Nephron (organoid): Measurements from ENCODE around the gene POU2F2.

Source experiments
- H3K27ac Mint-ChIP-seq, 3 experiments: 2 replicates each; pipeline ENCODE4 v1.8.0; 2020; ENCODE audit warnings: mixed read lengths in 3 of 3, mild to moderate bottlenecking in 2 of 3, moderate library complexity in 1 of 3
- H3K27me3 Mint-ChIP-seq: 2 replicates; pipeline ENCODE4 v1.8.0; 2021; ENCODE audit warnings: low read depth, mild to moderate bottlenecking, moderate library complexity, mixed read lengths
- H3K36me3 Mint-ChIP-seq: 2 replicates; pipeline ENCODE4 v1.8.0; 2020; ENCODE audit warnings: low read depth, mixed read lengths
- H3K4me1 Mint-ChIP-seq: 2 replicates; pipeline ENCODE4 v1.8.0; 2020; ENCODE audit warnings: mixed read lengths
- H3K4me3 Mint-ChIP-seq, 3 experiments: 2 replicates each; pipeline ENCODE4 v1.8.0; 2020; ENCODE audit warnings: mild to moderate bottlenecking in 3 of 3, mixed read lengths in 3 of 3, moderate library complexity in 2 of 3
- H3K9me3 Mint-ChIP-seq: 2 replicates; pipeline ENCODE4 v1.8.0; 2020; ENCODE audit warnings: mixed read lengths
- CTCF ChIP-seq, 3 experiments: fragments of 200-600 bp; sonication (generic); IDR thresholded peaks; one replicate each; pipeline ENCODE4 v1.5.0; 2021; ENCODE audit warnings: antibody characterized with exemption in 3 of 3; ENCODE audit not compliant: unreplicated experiment in 3 of 3

The POU2F2 gene

GRCh38 chr19:42062381-42062780, 69.9 kb downstream of the POU2F2 start:
- H3K4me3 Mint-ChIP-seq, result no peak overlapping the region
- no peak overlapping the region for H3K27ac Mint-ChIP-seq
- H3K27me3 Mint-ChIP-seq, result no peaks in the 10 kb centered on the region
- peaks cover 13% of the 10 kb centered on the region for H3K36me3 Mint-ChIP-seq
- no peak for TF ChIP-seq CTCF (IDR thresholded peaks at IDR 0.05; ENCODE audit: unreplicated experiment in 3 of 3)
- no peaks in the 10 kb centered on the region for H3K4me1 Mint-ChIP-seq
- no peaks in the 10 kb centered on the region for H3K9me3 Mint-ChIP-seq

- TF ChIP-seq CTCF (IDR thresholded peaks at IDR 0.05; ENCODE audit: unreplicated experiment in 3 of 3), result no peak
- Mint-ChIP-seq H3K4me1 (no peaks in the 10 kb centered on the region), H3K9me3 (no peaks in the 10 kb centered on the region), H3K27ac (no peak overlapping the region), H3K4me3 (no peak overlapping the region), H3K36me3 (peaks cover 19% of the 10 kb centered on the region), H3K27me3 (no peaks in the 10 kb centered on the region)
Observed at GRCh38 chr19:42060117-42060516, 72.1 kb downstream of the POU2F2 start.

- Mint-ChIP-seq H3K27ac (no peak overlapping the region), H3K9me3 (no peaks in the 10 kb centered on the region), H3K36me3 (peaks cover 19% of the 10 kb centered on the region), H3K4me1 (no peaks in the 10 kb centered on the region), H3K27me3 (no peaks in the 10 kb centered on the region), H3K4me3 (no peak overlapping the region)
- no peak for TF ChIP-seq CTCF (IDR thresholded peaks at IDR 0.05; ENCODE audit: unreplicated experiment in 3 of 3)
Observed at GRCh38 chr19:42059196-42059595, 73.0 kb downstream of the POU2F2 start.

- no peak for TF ChIP-seq CTCF (IDR thresholded peaks at IDR 0.05; ENCODE audit: unreplicated experiment in 3 of 3)
- H3K27me3 Mint-ChIP-seq, result no peaks in the 10 kb centered on the region
Observed at GRCh38 chr19:42057846-42058245, 74.4 kb downstream of the POU2F2 start.

GRCh38 chr19:42054205-42054604, 78.0 kb downstream of the POU2F2 start:
- TF ChIP-seq CTCF (IDR thresholded peaks at IDR 0.05; ENCODE audit: unreplicated experiment in 3 of 3), result no peak
- no peak overlapping the region for H3K27ac Mint-ChIP-seq
- no peaks in the 10 kb centered on the region for H3K9me3 Mint-ChIP-seq
- no peak overlapping the region for H3K4me3 Mint-ChIP-seq
- peaks cover 5% of the 10 kb centered on the region for H3K4me1 Mint-ChIP-seq
- H3K36me3 Mint-ChIP-seq, result peaks cover 9% of the 10 kb centered on the region
- peaks cover 9% of the 10 kb centered on the region for H3K27me3 Mint-ChIP-seq

More at GRCh38 chr19:42057846-42058245, 74.4 kb downstream of the POU2F2 start:
- Mint-ChIP-seq H3K4me1 (no peaks in the 10 kb centered on the region), H3K9me3 (no peaks in the 10 kb centered on the region), H3K4me3 (no peak overlapping the region), H3K36me3 (peaks cover 15% of the 10 kb centered on the region), H3K27ac (no peak overlapping the region)

- Mint-ChIP-seq H3K36me3 (peaks cover 10% of the 10 kb centered on the region), H3K27ac (no peak overlapping the region), H3K4me1 (peaks cover 5% of the 10 kb centered on the region), H3K9me3 (no peaks in the 10 kb centered on the region), H3K4me3 (no peak overlapping the region), H3K27me3 (peaks cover 9% of the 10 kb centered on the region)
- TF ChIP-seq CTCF (IDR thresholded peaks at IDR 0.05; ENCODE audit: unreplicated experiment in 3 of 3), result no peak
Observed at GRCh38 chr19:42053037-42053935, 79.0 kb downstream of the POU2F2 start.
